OCI-LY3 (cell line): ENCODE results near the gene ADAMTS3.

Experiments
- EZH2phosphoT487 ChIP-seq: fragments of 200-600 bp; shearing (Covaris generic); IDR thresholded peaks from 2 replicates; pipeline ENCODE4 v1.6.1; 2018; ENCODE audit warnings: antibody characterized with exemption, mixed run types, low read depth
- TF ChIP-seq, protein P1 (sequence below): fragments of 200-600, 300-600 bp; sonication (generic); IDR thresholded peaks from 2 replicates; pipeline ENCODE4 v1.5.1; 2014; ENCODE audit warnings: antibody characterized with exemption, low read length, low read depth

DNA sequence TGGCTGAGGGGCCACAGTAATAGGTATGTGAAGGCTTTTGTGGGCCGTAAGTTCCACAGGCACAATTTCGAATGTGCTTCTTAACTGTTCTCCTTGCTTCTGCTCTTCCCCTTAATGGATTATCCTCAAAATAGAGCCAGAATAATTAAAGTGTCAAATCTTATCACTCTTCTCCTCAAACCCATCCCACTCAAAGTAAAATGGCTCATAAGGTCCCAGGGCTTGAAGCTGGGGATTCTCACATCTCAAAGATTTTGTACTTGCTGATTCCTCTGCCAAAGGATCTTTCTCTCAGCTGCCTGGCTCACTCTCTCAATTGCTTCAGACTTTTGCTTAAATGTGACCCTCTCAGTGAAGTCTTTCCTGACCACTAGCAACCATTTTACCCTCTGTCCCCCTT, 16.6 kb downstream of the ADAMTS3 start:
- TF ChIP-seq, protein P1, sequence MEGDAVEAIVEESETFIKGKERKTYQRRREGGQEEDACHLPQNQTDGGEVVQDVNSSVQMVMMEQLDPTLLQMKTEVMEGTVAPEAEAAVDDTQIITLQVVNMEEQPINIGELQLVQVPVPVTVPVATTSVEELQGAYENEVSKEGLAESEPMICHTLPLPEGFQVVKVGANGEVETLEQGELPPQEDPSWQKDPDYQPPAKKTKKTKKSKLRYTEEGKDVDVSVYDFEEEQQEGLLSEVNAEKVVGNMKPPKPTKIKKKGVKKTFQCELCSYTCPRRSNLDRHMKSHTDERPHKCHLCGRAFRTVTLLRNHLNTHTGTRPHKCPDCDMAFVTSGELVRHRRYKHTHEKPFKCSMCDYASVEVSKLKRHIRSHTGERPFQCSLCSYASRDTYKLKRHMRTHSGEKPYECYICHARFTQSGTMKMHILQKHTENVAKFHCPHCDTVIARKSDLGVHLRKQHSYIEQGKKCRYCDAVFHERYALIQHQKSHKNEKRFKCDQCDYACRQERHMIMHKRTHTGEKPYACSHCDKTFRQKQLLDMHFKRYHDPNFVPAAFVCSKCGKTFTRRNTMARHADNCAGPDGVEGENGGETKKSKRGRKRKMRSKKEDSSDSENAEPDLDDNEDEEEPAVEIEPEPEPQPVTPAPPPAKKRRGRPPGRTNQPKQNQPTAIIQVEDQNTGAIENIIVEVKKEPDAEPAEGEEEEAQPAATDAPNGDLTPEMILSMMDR, result no peak
- no peak for TF ChIP-seq EZH2phosphoT487
